Gastroesophageal sphincter (tissue), 4 donors: ENCODE results near the gene CENPM. TPM values are rescaled to one million over a fixed set of nuclear protein-coding genes. Genes with fewer than 3 reads are reported as not detected.

Experiments used
- ATAC-seq: fragments of 150-250 bp; one replicate; pipeline ENCODE4 v1.9.1; 2016; ENCODE audit warnings: mild to moderate bottlenecking, moderate library complexity
- H3K27ac ChIP-seq, 4 donors: fragments of 200-600 bp; sonication (generic) in 3 of 4; 1 replicate in 3 of 4; 2 replicates in 1 of 4; pipeline ENCODE4 v1.5.1; 2016 to 2019
- H3K27me3 ChIP-seq: fragments of 200-600 bp; sonication (generic); one replicate; pipeline ENCODE4 v1.5.1; 2019
- H3K36me3 ChIP-seq, 2 donors: fragments of 200-600 bp; sonication (generic); one replicate each; pipeline ENCODE4 v1.5.1; 2019; ENCODE audit warnings: control low read depth in 1 of 2
- H3K4me1 ChIP-seq, 3 donors: fragments of 200-600 bp; sonication (generic); 1 replicate in 2 of 3; 2 replicates in 1 of 3; pipeline ENCODE4 v1.5.1; 2016 to 2019; ENCODE audit warnings: control low read depth in 2 of 3
- H3K4me3 ChIP-seq, 2 donors: fragments of 200-600 bp; sonication (generic); one replicate each; pipeline ENCODE4 v1.5.1; 2019; ENCODE audit warnings: mild to moderate bottlenecking in 1 of 2, moderate library complexity in 1 of 2
- H3K9me3 ChIP-seq, 3 donors: fragments of 200-600 bp; sonication (generic); one replicate each; pipeline ENCODE4 v1.5.1; 2017 to 2019; ENCODE audit warnings: control low read depth in 2 of 3
- CTCF ChIP-seq, 4 experiments: fragments of 200-600 bp in 2 of 4; fragments of 450-650 bp in 2 of 4; sonication (generic) in 1 of 4; IDR thresholded peaks; one replicate each; pipeline ENCODE4 v1.5.1; 2017 to 2019; ENCODE audit warnings: antibody characterized with exemption in 4 of 4, mild to moderate bottlenecking in 2 of 4, moderate library complexity in 2 of 4
- EP300 ChIP-seq: sonication (generic); formaldehyde crosslinking; IDR thresholded peaks from one replicate; pipeline ENCODE4 v1.6.1; 2017; ENCODE audit warnings: antibody characterized with exemption, mild to moderate bottlenecking
- POLR2A ChIP-seq, 2 donors: fragments of 450-650 bp; IDR thresholded peaks; one replicate each; pipeline ENCODE4 v1.6.1; 2017; ENCODE audit warnings: antibody characterized with exemption in 2 of 2, mild to moderate bottlenecking in 2 of 2, moderate library complexity in 1 of 2
- POLR2AphosphoS5 ChIP-seq: sonication (generic); formaldehyde crosslinking; IDR thresholded peaks from one replicate; pipeline ENCODE4 v1.6.1; 2017; ENCODE audit warnings: antibody characterized with exemption
- WGBS, 2 donors: methylation state at CpG; one replicate each; pipeline ENCODE4 v1.1.5; 2018; ENCODE audit warnings: low coverage in 1 of 2; 5-methylcytosine and 5-hydroxymethylcytosine counted together
- total RNA-seq, 4 donors: library from RNA; depleted of rRNA; stranded (reverse); fragments of >200 nt; gene quantifications; one replicate each; pipeline ENCODE4 v1.1.0, GENCODE V29; 2016

CENPM gene
- total RNA-seq, 4 donors from 2014 or later = 1.9 to 3.4 TPM; not detected in 2

GRCh38 chr22:41902016-41902415 is 44.9 kb downstream of the CENPM start:
- H3K27ac ChIP-seq = no peak overlapping the region
- no peaks in the 10 kb centered on the region for H3K4me1 ChIP-seq
- H3K9me3 ChIP-seq = no peaks in the 10 kb centered on the region
- no peak for ATAC-seq
- no peak overlapping the region for H3K4me3 ChIP-seq
- TF ChIP-seq POLR2A (IDR thresholded peaks at IDR 0.05) = no peak
- no peak for TF ChIP-seq EP300
- TF ChIP-seq POLR2AphosphoS5 = no peak
- no peak for TF ChIP-seq CTCF (IDR thresholded peaks at IDR 0.05)
- no peaks in the 10 kb centered on the region for H3K27me3 ChIP-seq
- H3K36me3 ChIP-seq = peaks cover 0 to 100% of the 10 kb centered on the region in 2 donors
- WGBS, 2 donors = no CpG with 5 or more reads among the region's 7 CpGs

- H3K36me3 ChIP-seq = peaks cover 0 to 100% of the 10 kb centered on the region in 2 donors
- no peak for ATAC-seq
- TF ChIP-seq POLR2A (IDR thresholded peaks at IDR 0.05) (no peak), EP300 (no peak), POLR2AphosphoS5 (no peak), CTCF (IDR thresholded peaks at IDR 0.05) (no peak)
- WGBS, 2 donors = 100% methylated on average over 2 of the region's 8 CpGs; no CpG with 5 or more reads in 1 of the 2 donors
- no peaks in the 10 kb centered on the region for H3K27me3 ChIP-seq
- no peaks in the 10 kb centered on the region for H3K4me1 ChIP-seq
- H3K4me3 ChIP-seq = no peak overlapping the region
- no peaks in the 10 kb centered on the region for H3K9me3 ChIP-seq
- no peak overlapping the region for H3K27ac ChIP-seq
Measured at GRCh38 chr22:41900652-41901312, 46.2 kb downstream of the CENPM start.

- no peak for ATAC-seq
- Histone ChIP-seq H3K27me3 (no peaks in the 10 kb centered on the region), H3K27ac (no peak overlapping the region), H3K9me3 (no peaks in the 10 kb centered on the region), H3K4me3 (no peak overlapping the region), H3K36me3 (peaks cover 0 to 100% of the 10 kb centered on the region in 2 donors), H3K4me1 (no peaks in the 10 kb centered on the region)
- WGBS, 2 donors = 65 to 75% methylated on average over 5 to 6 of the region's 13 CpGs
- TF ChIP-seq CTCF (IDR thresholded peaks at IDR 0.05) (no peak), POLR2A (IDR thresholded peaks at IDR 0.05) (no peak), POLR2AphosphoS5 (no peak), EP300 (no peak)
Measured at GRCh38 chr22:41899992-41900651, 46.8 kb downstream of the CENPM start.

- ATAC-seq = no peak
- no peak overlapping the region for H3K27ac ChIP-seq
- no peak overlapping the region for H3K4me3 ChIP-seq
- no peaks in the 10 kb centered on the region for H3K9me3 ChIP-seq
- peaks cover 0 to 100% of the 10 kb centered on the region in 2 donors for H3K36me3 ChIP-seq
- WGBS, 2 donors = 63% methylated on average over 2 of the region's 5 CpGs; no CpG with 5 or more reads in 1 of the 2 donors
- no peaks in the 10 kb centered on the region for H3K27me3 ChIP-seq
- H3K4me1 ChIP-seq = no peaks in the 10 kb centered on the region
- TF ChIP-seq EP300 (no peak), CTCF (IDR thresholded peaks at IDR 0.05) (no peak)
Measured at GRCh38 chr22:41899110-41899509, 47.8 kb downstream of the CENPM start.

GRCh38 chr22:41898645-41899044 is 48.3 kb downstream of the CENPM start:
- Histone ChIP-seq H3K36me3 (peaks cover 0 to 100% of the 10 kb centered on the region in 2 donors), H3K27me3 (no peaks in the 10 kb centered on the region), H3K4me3 (no peak overlapping the region), H3K9me3 (no peaks in the 10 kb centered on the region), H3K4me1 (no peaks in the 10 kb centered on the region), H3K27ac (no peak overlapping the region)
- ATAC-seq = no peak
- 87% methylated on average over 8 of the region's 11 CpGs; no CpG with 5 or more reads in 1 of the 2 donors for WGBS, 2 donors
- TF ChIP-seq CTCF (IDR thresholded peaks at IDR 0.05) = no peak
- no peak for TF ChIP-seq EP300
- no peak for TF ChIP-seq POLR2A (IDR thresholded peaks at IDR 0.05)
- no peak for TF ChIP-seq POLR2AphosphoS5
